ENCODE measurements around the gene BIN1. TPM values are rescaled to one million over a fixed set of nuclear protein-coding genes. Genes with fewer than 3 reads are reported as not detected.

Gene BIN1
- total RNA-seq, 1 experiment from 2014 or later: 114 TPM

- no peak for DNase-seq (ENCODE audit: low spot score)
Observed at GRCh38 chr2:127092306-127092705, 14.6 kb downstream of the BIN1 start.

GRCh38 chr2:127091886-127092285 lies 15.1 kb downstream of the BIN1 start:
- no peak for DNase-seq (ENCODE audit: low spot score)

DNA sequence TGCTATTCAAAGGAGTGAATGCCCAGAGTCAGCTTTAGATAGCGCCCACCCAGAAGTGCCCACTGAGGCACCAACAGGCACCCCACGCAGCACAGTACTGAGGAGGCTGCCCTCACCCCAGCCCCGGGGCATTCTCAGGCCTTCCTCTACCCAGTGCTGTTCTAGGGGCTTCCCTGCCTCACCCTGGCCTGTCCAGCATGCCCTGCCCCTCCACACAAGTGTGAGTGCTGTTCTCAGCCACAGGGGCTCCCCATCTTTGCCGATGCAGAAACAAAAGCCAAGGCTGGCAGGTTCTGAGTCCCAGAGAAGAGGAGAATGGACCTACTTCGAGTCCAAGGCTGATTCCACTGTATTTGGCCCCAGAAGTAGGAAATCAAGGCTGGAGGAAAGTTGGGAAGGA lies 15.8 kb downstream of the BIN1 start:
- DNase-seq (ENCODE audit: low spot score): no peak

GRCh38 chr2:127090281-127091120 lies 16.5 kb downstream of the BIN1 start:
- no peak for DNase-seq (ENCODE audit: low spot score)

GRCh38 chr2:127089478-127090235 lies 17.3 kb downstream of the BIN1 start:
- DNase-seq (ENCODE audit: low spot score): no peak

- DNase-seq (ENCODE audit: low spot score): no peak
Observed at GRCh38 chr2:127088706-127089105, 18.2 kb downstream of the BIN1 start.

DNA sequence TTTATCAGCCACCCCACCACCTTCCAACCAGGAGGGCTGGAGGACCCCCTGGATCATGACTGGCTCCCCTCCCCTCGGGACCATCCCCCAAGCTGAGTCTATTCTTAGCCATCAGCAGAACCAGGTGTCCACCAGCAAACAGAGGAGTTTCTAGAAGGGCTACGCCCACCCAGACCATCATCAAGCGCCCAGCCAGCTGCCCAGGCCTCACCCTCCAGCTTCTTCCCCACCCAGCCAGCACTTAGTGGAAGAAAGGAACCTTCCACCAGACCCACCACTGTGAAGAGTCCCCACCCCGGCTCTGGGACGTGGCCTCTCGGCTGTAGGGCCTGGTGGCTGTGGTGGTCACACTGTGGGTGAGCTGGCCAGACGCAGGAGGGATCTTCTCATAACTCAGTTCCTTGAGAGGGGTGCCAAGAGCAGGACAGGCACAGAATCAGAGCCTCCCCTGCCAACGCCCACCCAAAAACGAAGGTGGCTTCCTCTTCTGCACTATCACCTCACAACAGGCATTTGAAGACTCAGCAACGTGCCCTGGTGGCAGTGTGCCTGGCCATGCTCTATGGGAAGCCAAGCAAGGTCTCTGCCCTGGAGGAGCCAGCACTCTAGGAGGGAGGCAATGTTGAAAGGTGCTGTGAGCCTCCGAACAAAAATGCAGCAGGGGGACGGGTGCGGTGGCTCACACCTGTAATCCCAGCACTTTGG lies 19.0 kb downstream of the BIN1 start:
- DNase-seq (ENCODE audit: low spot score): no peak

GRCh38 chr2:127086990-127087790 lies 19.8 kb downstream of the BIN1 start:
- DNase-seq (ENCODE audit: low spot score): peak; percentile 75

GRCh38 chr2:127085317-127085681 lies 21.7 kb downstream of the BIN1 start:
- DNase-seq (ENCODE audit: low spot score): no peak

DNA sequence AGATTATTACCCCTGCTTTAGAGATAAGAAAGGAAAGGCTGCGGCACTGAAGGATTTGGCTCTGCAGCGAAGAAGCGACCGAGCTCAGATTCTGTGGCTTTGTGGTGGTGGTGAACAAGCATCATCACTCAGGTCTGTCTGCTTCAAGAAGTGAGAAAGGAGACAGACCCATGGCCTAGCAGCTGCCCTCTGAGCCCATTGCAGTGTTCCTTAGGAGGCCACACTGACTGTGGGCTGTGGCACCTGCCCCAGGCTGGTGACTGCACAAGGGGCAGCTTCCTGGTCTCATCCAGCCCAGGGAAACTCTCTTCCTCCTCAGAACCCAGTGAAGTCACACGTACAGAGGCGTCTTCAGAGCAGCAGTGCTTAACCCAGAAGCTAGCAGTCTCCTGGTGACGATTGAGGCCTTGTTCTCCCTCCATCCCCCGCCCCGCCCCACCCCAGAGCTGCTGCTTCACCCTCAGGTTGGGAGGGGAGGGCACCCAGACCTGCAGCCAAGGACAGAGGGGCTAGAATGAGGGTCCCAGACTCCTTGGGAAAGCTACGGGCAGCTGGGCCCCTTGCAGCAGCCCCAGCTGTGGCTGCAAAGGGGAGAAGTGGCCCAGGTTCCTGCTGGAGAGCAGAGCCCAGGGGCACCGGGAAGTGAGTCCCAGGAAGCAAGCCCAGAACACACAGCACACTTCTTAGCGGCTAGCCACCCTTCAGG lies 22.2 kb downstream of the BIN1 start:
- peak; percentile 65 for DNase-seq (ENCODE audit: low spot score)

DNA sequence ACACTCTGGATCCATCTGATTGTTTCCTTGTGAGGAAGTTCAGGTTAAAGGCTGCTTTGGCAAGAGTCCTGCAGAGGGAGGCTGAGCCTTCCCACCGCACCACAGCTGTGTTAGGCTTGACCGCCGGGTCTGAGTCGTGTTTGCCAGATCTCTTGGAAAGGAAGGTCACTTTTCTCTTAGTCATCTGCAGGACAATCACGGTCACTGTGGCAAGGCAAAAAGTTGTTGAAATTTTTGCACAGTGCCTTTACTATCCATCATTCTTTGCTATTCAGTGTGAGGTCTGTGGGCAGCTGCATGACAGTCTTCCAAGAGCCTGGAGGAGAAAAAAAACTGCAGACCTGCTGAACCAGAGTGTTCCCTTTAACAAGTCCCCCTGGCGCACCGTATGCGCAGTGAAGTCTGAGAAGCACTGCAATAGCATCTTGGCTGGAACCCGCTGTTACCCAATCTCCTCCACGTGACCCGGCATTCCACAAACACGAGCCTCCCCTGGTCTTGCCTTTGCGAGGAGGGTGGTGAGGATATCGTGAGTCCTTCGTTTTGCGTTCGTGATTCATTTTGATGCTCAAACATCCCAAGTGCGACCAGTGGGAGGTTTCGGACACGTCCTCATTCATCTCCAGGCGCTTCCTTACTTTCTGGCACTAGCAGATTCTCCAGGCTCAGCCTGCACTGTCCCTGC lies 23.0 kb downstream of the BIN1 start:
- DNase-seq (ENCODE audit: low spot score): peak; percentile 88

DNA sequence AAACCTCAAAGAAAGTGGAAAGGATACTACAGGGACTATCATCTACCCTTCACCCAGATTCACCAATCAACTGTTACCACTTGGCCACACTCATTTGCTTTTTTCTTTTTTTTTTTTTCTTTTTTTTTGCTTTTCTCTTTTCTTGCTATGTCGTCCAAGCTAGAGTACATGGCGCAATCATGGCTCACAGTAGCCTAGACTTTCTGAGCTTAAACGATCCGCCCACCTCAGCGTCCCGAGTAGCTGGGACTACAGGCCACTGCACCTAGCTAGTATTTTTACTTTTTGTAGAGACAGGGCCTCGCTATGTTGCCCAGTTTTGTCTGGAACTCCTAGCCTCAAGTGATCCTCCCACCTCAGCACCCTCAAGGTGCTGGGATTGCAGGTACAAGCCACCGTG lies 24.0 kb downstream of the BIN1 start:
- no peak for DNase-seq (ENCODE audit: low spot score)

DNA sequence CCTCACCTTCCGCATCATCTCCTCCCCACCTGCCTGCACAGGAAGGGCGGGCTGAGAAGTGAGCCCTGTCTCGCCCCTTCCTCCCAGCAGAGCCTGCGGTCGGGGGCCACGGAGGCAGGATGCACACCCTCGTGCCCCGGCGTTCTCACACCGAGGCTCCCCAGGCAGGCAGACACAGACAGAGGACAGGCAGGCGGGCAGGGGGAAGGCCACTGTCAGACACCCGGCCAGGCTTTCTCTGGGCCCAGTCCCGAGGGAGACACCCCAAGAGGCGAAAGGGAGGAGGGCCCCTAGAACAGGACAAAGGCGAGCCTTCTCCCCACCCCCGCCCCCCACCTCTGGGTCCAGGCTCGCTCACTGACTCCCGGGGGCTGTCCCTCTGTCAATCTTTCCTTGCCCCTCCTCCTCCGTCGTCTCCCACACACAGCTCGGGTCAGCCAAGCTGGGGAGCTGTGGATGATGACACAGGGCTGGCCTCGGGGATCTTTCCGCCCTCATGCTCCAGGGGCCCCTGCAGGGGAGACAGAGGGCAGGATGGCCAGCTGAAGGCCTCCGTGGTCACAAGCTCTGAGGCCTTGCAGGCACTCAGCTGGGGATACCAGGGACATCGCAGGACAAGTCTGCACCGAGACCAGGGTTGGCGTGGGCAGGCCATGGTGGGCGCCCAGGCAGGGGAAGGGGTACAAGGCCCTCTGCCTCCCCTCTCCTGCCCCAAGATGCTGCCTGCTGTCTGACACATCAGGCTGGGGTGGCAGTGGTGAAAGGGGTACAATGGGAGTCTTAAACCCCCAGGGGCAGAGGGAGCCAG lies 24.9 kb downstream of the BIN1 start:
- no peak for DNase-seq (ENCODE audit: low spot score)

DNA sequence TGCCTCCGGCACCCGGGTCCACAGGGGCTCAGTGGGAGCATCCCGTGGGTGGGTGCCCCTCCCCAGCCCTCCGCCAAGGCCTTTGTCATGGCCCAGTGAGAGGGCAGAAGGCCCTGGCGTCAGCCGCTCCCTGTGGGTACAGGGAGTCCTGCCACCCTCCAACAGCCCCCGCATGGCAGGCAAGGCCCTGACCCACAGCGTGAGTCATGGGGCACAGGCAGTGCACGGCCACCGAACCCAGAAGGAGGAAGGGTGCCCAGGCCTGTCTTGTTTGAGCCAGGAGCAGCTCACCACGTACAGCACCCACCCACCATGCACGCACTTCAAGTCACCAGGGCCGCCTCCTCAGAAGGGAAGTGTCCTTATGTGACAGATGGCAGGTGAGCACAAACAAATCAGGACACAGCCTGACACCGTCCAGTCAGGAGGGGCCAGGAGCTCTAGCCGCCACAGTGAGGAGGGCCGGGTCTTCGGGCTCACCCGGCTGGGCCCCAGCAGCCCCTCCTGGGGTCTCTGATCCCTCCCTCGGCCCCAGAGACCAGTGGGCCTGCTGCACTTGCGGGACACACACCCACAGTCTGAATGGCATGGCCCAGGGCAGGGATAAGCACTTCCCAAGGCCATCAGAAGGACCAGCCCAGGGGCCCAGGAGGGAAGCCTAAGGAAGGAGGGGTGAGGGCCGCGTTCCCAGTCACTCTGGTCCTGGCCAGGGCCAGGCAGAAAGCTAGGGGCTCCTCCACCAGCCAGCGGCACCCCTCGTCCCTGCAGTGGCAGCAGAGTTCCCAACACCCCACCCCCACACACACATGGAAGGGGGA lies 25.8 kb downstream of the BIN1 start:
- no peak for DNase-seq (ENCODE audit: low spot score)

DNA sequence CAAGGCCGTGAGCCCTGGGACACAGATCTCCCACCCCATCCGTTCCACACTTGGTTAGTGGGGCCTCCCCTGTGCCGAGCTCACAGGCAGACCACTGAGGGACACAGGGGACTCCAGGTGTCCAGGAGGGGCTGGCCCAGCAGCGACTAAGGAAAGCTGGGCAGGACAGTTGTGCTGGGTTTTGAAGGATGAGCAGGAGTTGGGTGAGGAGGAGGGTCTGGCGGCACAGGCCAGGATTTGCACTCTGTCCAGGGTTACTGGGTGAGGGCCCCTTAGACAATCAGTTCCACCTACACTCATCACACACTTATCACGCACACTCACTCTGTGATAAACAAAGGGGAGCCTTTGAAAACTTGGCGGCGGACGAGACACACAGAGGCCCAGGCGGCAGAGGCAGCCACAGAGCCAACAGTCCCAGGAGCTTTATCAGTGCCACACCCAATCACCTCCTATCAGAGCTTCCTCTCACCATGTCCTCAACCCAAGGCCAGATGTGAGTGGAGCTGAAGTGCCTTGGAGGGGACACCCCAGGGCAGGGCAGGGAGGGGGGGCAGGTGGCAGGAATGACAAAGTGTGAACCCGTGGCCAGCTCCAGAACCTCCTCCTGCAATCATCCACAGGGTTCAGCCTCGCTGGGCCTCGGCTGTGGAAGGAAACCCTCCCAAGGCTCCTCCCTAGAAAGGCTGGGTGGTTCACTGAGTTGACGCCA lies 26.6 kb downstream of the BIN1 start:
- DNase-seq (ENCODE audit: low spot score): peak; percentile 33

- no peak for DNase-seq (ENCODE audit: low spot score)
Observed at GRCh38 chr2:127079358-127079920, 27.5 kb downstream of the BIN1 start.

- DNase-seq (ENCODE audit: low spot score): no peak
Observed at GRCh38 chr2:127078666-127079270, 28.2 kb downstream of the BIN1 start.

Data from A172 (cell line).